GM12878 (cell line): ENCODE data around the gene IKZF1. TPM values are rescaled to one million over a fixed set of nuclear protein-coding genes. Genes with fewer than 3 reads are reported as not detected.

Experiments used
- CTCF ChIP-seq, 3 experiments: IDR thresholded peaks in 2 of 3; conservative IDR thresholded peaks in 1 of 3; 2 replicates each; pipeline ENCODE4 v1.5.1; 2011; ENCODE audit warnings: low read depth in 3 of 3, low read length in 3 of 3, mild to moderate bottlenecking in 3 of 3, control low read depth in 2 of 3, moderate library complexity in 2 of 3, inconsistent platforms in 1 of 3, mixed read lengths in 1 of 3; ENCODE audit not compliant: control insufficient read depth in 2 of 3, insufficient read depth in 1 of 3; ENCODE audit errors: extremely low read depth in 1 of 3
- EED ChIP-seq: sonication (generic); IDR thresholded peaks from 2 replicates; pipeline ENCODE4 v1.6.1; 2016; ENCODE audit warnings: antibody characterized with exemption, low read depth
- ETV6 ChIP-seq, 2 experiments: fragments of 450-650 bp in 1 of 2; IDR thresholded peaks in 1 of 2; conservative IDR thresholded peaks in 1 of 2; 2 replicates each; pipeline ENCODE4 v1.6.1; 2014; ENCODE audit warnings: antibody characterized with exemption in 1 of 2, borderline replicate concordance in 1 of 2, low read depth in 1 of 2, mild to moderate bottlenecking in 1 of 2, moderate library complexity in 1 of 2
- HDGF ChIP-seq: fragments of 450-650 bp; IDR thresholded peaks from 2 replicates; pipeline ENCODE4 v1.6.1; 2016; ENCODE audit warnings: antibody characterized with exemption
- MLLT1 ChIP-seq: fragments of 450-650 bp; IDR thresholded peaks from 2 replicates; pipeline ENCODE4 v1.6.1; 2016; ENCODE audit warnings: mild to moderate bottlenecking
- NBN ChIP-seq: fragments of 450-650 bp; IDR thresholded peaks from 2 replicates; pipeline ENCODE4 v1.6.1; 2016
- RAD21 ChIP-seq: IDR thresholded peaks from 2 replicates; pipeline ENCODE4 v1.6.1; 2011; ENCODE audit warnings: mild to moderate bottlenecking, low read depth, low read length, moderate library complexity; ENCODE audit not compliant: insufficient read depth
- RB1 ChIP-seq: fragments of 450-650 bp; formaldehyde crosslinking; IDR thresholded peaks from 2 replicates; pipeline ENCODE4 v1.6.1; 2017; ENCODE audit warnings: mild to moderate bottlenecking, borderline replicate concordance
- RUNX3 ChIP-seq: IDR thresholded peaks from 2 replicates; pipeline ENCODE4 v1.6.1; 2012; ENCODE audit warnings: low read length, inconsistent platforms
- YY1 ChIP-seq: IDR thresholded peaks from 2 replicates; pipeline ENCODE4 v1.6.1; 2011; ENCODE audit warnings: low read depth, mild to moderate bottlenecking, low read length
- ZSCAN29 ChIP-seq: fragments of 450-650 bp; IDR thresholded peaks from 2 replicates; pipeline ENCODE4 v1.6.1; 2017; ENCODE audit warnings: mild to moderate bottlenecking, moderate library complexity
- polyA plus RNA-seq, 11 experiments: library from polyadenylated mRNA; depleted of rRNA in 4 of 11; unstranded in 6 of 11; stranded (reverse) in 5 of 11; fragments of >200 nt; fragmentation: Nextera tagmentation in 4 of 11; fragmentation: Illumina TruSeq in 1 of 11; extraction: Ambion mirVana in 4 of 11; extraction: Trizol in 1 of 11; gene quantifications; 1 replicate in 1 of 11; 2 replicates in 10 of 11; pipeline versions ENCODE4 v1.2.1 to v1.2.3, GENCODE V29; 2011 to 2016; ENCODE audit warnings: inconsistent platforms in 2 of 11, missing spikeins in 2 of 11, low read depth in 1 of 11
- total RNA-seq, 4 experiments: library from RNA; depleted of rRNA in 3 of 4; stranded (reverse); fragments of >200 nt in 3 of 4; fragmentation: Illumina TruSeq in 1 of 4; extraction: Trizol in 1 of 4; gene quantifications; 2 replicates each; pipeline versions ENCODE4 v1.2.1 to v1.2.3, GENCODE V29; 2013 to 2021
- TF ChIP-seq, protein P1 (sequence below): IDR thresholded peaks from 2 replicates; pipeline ENCODE4 v1.6.1; 2011; ENCODE audit warnings: borderline replicate concordance, low read depth, mild to moderate bottlenecking, moderate library complexity, mixed read lengths, low read length; ENCODE audit not compliant: insufficient read depth; ENCODE audit errors: extremely low read length
- TF ChIP-seq, protein P2 (sequence below): fragments of 450-650 bp; IDR thresholded peaks from 2 replicates; pipeline ENCODE4 v1.6.1; 2017; ENCODE audit warnings: mild to moderate bottlenecking

IKZF1 gene
- total and polyA plus RNA-seq, 10 of the 15 experiments (the other 5 are each of a cell fraction or from before 2014, with no cell fraction given), result 27.2 to 125 (median 71.6) TPM

GRCh38 chr7:50369143-50370026 is 64.9 kb downstream of the IKZF1 start (continued):
- TF ChIP-seq, protein P1, sequence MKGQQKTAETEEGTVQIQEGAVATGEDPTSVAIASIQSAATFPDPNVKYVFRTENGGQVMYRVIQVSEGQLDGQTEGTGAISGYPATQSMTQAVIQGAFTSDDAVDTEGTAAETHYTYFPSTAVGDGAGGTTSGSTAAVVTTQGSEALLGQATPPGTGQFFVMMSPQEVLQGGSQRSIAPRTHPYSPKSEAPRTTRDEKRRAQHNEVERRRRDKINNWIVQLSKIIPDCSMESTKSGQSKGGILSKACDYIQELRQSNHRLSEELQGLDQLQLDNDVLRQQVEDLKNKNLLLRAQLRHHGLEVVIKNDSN, result no peak
- TF ChIP-seq RB1, result 0 out of 2 replicates have a peak, but pooled peaks have one; percentile 51
- TF ChIP-seq ZSCAN29, result no peak
- peak; percentile 96 for TF ChIP-seq RAD21
- peak; percentile 57; the same call in 1 of the 2 replicates for TF ChIP-seq HDGF
- TF ChIP-seq NBN, result peak; percentile 62
- TF ChIP-seq, protein P2, sequence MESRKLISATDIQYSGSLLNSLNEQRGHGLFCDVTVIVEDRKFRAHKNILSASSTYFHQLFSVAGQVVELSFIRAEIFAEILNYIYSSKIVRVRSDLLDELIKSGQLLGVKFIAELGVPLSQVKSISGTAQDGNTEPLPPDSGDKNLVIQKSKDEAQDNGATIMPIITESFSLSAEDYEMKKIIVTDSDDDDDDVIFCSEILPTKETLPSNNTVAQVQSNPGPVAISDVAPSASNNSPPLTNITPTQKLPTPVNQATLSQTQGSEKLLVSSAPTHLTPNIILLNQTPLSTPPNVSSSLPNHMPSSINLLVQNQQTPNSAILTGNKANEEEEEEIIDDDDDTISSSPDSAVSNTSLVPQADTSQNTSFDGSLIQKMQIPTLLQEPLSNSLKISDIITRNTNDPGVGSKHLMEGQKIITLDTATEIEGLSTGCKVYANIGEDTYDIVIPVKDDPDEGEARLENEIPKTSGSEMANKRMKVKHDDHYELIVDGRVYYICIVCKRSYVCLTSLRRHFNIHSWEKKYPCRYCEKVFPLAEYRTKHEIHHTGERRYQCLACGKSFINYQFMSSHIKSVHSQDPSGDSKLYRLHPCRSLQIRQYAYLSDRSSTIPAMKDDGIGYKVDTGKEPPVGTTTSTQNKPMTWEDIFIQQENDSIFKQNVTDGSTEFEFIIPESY, result peak; percentile 86
- peak; percentile 47 for TF ChIP-seq RUNX3
- TF ChIP-seq YY1, result peak; percentile 65
- peak; percentile 70 to 82 (median 81) for TF ChIP-seq CTCF (IDR thresholded peaks at IDR 0.05 in 2 of 3, conservative IDR thresholded peaks at IDR 0.05 in 1 of 3; ENCODE audit: control insufficient read depth in 2 of 3, extremely low read depth in 1 of 3, insufficient read depth in 1 of 3, low read depth in 3 of 3, low read length in 3 of 3)
- peak; percentile 82 for TF ChIP-seq MLLT1
- no peak for TF ChIP-seq ETV6 (conservative IDR thresholded peaks at IDR 0.05 in 1 of 2, IDR thresholded peaks at IDR 0.05 in 1 of 2; ENCODE audit: borderline replicate concordance in 1 of 2, low read depth in 1 of 2)
- 0 out of 2 replicates have a peak, but pooled peaks have one; percentile 22 for TF ChIP-seq EED
